Ishikawa (cell line): ENCODE data around the gene MECP2.

Experiments used
- RAD21 ChIP-seq: IDR thresholded peaks from 2 replicates; pipeline ENCODE4 v1.6.1; 2012; ENCODE audit warnings: low read depth
- TAF1 ChIP-seq: IDR thresholded peaks from 2 replicates; pipeline ENCODE4 v1.6.1; 2012; ENCODE audit warnings: low read depth, mild to moderate bottlenecking
- ZBTB7A ChIP-seq: IDR thresholded peaks from 2 replicates; pipeline ENCODE4 v1.6.1; 2012; ENCODE audit warnings: low read depth

DNA sequence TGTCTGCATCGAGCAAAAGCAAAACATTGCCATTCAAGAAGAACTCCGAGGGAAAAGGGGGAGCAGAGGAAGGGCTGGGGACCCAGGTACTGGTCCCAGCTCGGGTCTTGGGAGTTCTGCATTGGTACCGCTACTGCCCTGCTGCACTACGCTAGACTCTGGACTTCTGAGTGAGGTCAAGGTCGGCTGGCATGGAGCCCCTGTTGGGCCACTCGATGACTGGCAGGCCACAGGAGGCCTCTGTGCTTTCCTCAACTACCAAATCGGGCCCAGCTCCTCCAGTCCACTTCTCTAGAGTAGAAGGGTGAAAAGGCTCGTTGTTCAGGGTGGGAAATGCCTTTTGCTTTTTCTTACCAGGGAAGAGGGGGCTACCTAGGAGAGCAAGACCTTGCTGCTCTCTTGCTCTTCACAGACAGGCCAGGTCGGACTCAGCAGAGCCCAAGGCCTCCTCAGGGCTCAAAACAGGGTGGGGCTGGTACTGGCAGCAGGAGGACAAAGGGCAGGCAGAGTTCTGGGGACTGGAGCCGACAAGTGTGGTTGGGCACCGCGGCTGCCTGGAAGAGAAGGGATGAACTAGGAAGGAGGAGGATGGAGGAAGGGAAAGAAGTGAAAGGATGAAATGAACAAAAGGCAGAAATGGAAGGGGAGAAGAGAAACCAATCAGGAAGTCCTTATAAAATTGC is 68.9 kb downstream of the MECP2 start:
- TF ChIP-seq ZBTB7A (no peak), TAF1 (no peak), RAD21 (no peak)
